Measurements from ENCODE around the gene NUDT8.

DNA sequence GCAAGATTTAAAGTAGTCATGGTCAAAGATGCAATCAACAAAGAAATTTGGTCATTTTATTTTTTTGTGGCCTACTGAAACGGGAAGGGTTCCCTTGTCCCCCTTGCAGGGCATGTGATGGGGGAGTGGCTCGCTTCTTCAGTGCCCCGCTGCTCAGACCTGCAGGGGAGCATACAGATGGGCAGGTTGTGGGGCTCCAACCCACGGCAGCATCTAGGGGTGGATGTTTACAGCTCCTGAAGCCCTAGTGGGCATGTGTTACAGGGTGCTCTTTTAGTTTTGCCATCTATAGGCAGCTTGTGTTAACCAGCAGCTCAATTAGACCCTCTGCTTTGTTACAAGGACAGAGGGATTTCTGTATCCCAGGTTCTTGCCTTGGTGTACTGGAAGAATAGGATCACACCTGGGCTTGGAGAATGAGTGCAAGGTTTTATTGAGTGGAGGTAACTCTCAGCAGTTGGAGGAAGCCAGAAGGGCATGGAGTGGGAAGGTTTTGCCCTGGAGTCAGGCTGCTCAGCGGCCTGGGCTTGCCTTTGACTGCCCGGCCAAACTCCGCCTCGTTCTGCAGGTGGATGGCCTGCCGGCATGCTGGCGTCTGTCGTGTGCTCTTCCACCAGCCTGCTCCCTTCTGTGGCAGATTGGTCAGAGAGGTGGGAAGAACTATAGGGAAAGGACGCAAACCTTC lies 36.7 kb downstream of the NUDT8 start:
- TF ChIP-seq, protein P1, sequence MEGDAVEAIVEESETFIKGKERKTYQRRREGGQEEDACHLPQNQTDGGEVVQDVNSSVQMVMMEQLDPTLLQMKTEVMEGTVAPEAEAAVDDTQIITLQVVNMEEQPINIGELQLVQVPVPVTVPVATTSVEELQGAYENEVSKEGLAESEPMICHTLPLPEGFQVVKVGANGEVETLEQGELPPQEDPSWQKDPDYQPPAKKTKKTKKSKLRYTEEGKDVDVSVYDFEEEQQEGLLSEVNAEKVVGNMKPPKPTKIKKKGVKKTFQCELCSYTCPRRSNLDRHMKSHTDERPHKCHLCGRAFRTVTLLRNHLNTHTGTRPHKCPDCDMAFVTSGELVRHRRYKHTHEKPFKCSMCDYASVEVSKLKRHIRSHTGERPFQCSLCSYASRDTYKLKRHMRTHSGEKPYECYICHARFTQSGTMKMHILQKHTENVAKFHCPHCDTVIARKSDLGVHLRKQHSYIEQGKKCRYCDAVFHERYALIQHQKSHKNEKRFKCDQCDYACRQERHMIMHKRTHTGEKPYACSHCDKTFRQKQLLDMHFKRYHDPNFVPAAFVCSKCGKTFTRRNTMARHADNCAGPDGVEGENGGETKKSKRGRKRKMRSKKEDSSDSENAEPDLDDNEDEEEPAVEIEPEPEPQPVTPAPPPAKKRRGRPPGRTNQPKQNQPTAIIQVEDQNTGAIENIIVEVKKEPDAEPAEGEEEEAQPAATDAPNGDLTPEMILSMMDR (conservative IDR thresholded peaks at IDR 0.05): no peak
- no peak for TF ChIP-seq EZH2 (IDR thresholded peaks at IDR 0.05; ENCODE audit: low read depth)

Measured in PC-9 (cell line).